H9 (cell line): Measurements from ENCODE around the gene TRMT44. TPM values are rescaled to one million over a fixed set of nuclear protein-coding genes. Genes with fewer than 3 reads are reported as not detected.

Experiments
- DNase-seq: peaks from one replicate; pipeline ENCODE4 v3.0.0-alpha.2; 2017
- H2AFZ ChIP-seq: one replicate; pipeline ENCODE4 v1.6.1; 2013; ENCODE audit warnings: mild to moderate bottlenecking, low read length, control low read depth, moderate library complexity
- H2AK5ac ChIP-seq: 2 replicates; pipeline ENCODE4 v1.6.1; 2013; ENCODE audit warnings: low read length, control low read depth, mixed read lengths; ENCODE audit not compliant: insufficient read length
- H2BK120ac ChIP-seq: one replicate; pipeline ENCODE4 v1.6.1; 2013; ENCODE audit warnings: low read depth, mild to moderate bottlenecking, low read length, control low read depth, inconsistent platforms; ENCODE audit not compliant: poor library complexity, severe bottlenecking
- H2BK12ac ChIP-seq: 2 replicates; pipeline ENCODE4 v1.6.1; 2013; ENCODE audit warnings: low read length, control low read depth, mixed read lengths, low read depth; ENCODE audit not compliant: insufficient read length
- H2BK15ac ChIP-seq: 2 replicates; pipeline ENCODE4 v1.6.1; 2013; ENCODE audit warnings: low read depth, low read length, control low read depth
- H2BK20ac ChIP-seq: one replicate; pipeline ENCODE4 v1.6.1; 2013; ENCODE audit warnings: low read depth, mild to moderate bottlenecking, low read length, control low read depth, inconsistent platforms; ENCODE audit not compliant: poor library complexity, severe bottlenecking
- H2BK5ac ChIP-seq: 2 replicates; pipeline ENCODE4 v1.6.1; 2013; ENCODE audit warnings: low read length, control low read depth, mixed read lengths; ENCODE audit not compliant: insufficient read length
- H3K14ac ChIP-seq: 2 replicates; pipeline ENCODE4 v1.6.1; 2013; ENCODE audit warnings: low read length, control low read depth; ENCODE audit not compliant: insufficient read depth
- H3K18ac ChIP-seq: 2 replicates; pipeline ENCODE4 v1.6.1; 2013; ENCODE audit warnings: low read depth, mild to moderate bottlenecking, mixed read lengths, low read length, control low read depth; ENCODE audit not compliant: insufficient read length
- H3K23ac ChIP-seq: 2 replicates; pipeline ENCODE4 v1.6.1; 2013; ENCODE audit warnings: low read length, control low read depth, mixed read lengths, low read depth; ENCODE audit not compliant: insufficient read length
- H3K23me2 ChIP-seq: 2 replicates; pipeline ENCODE4 v1.6.1; 2013; ENCODE audit warnings: low read depth, mild to moderate bottlenecking, mixed read lengths, low read length, control low read depth; ENCODE audit not compliant: insufficient read length, poor library complexity, severe bottlenecking
- H3K27ac ChIP-seq: 2 replicates; pipeline ENCODE4 v1.5.1; 2013; ENCODE audit warnings: low read length, control low read depth, mixed read lengths, low read depth; ENCODE audit not compliant: insufficient read length
- H3K27me3 ChIP-seq: 2 replicates; pipeline ENCODE4 v1.6.1; 2013; ENCODE audit warnings: low read length, control low read depth, inconsistent platforms; ENCODE audit not compliant: insufficient read depth
- H3K4ac ChIP-seq: 2 replicates; pipeline ENCODE4 v1.6.1; 2013; ENCODE audit warnings: low read depth, mild to moderate bottlenecking, control low read depth, inconsistent platforms, low read length, moderate library complexity
- H3K4me1 ChIP-seq: 2 replicates; pipeline ENCODE4 v1.6.1; 2013; ENCODE audit warnings: low read length, control low read depth, inconsistent platforms; ENCODE audit not compliant: insufficient read depth
- H3K4me2 ChIP-seq: 2 replicates; pipeline ENCODE4 v1.6.1; 2013; ENCODE audit warnings: low read length, control low read depth, mixed read lengths; ENCODE audit not compliant: insufficient read length, insufficient read depth
- H3K56ac ChIP-seq: 2 replicates; pipeline ENCODE4 v1.6.1; 2013; ENCODE audit warnings: low read depth, mild to moderate bottlenecking, mixed read lengths, low read length, control low read depth; ENCODE audit not compliant: insufficient read length
- H3K79me1 ChIP-seq: 2 replicates; pipeline ENCODE4 v1.6.1; 2013; ENCODE audit warnings: low read depth, mild to moderate bottlenecking, moderate library complexity, low read length, control low read depth, inconsistent platforms; ENCODE audit not compliant: insufficient read depth, poor library complexity, severe bottlenecking
- H3K79me2 ChIP-seq: 2 replicates; pipeline ENCODE4 v1.6.1; 2013; ENCODE audit warnings: low read length, control low read depth, inconsistent platforms; ENCODE audit not compliant: insufficient read depth
- H3K9ac ChIP-seq: 2 replicates; pipeline ENCODE4 v1.6.1; 2013; ENCODE audit warnings: low read length, control low read depth, mixed read lengths; ENCODE audit not compliant: insufficient read length; ENCODE audit errors: extremely low read depth
- H3K9me3 ChIP-seq: one replicate; pipeline ENCODE4 v1.6.1; 2013; ENCODE audit warnings: low read depth, low read length, inconsistent platforms; ENCODE audit not compliant: control insufficient read depth
- H3T11ph ChIP-seq: one replicate; pipeline ENCODE4 v1.6.1; 2013; ENCODE audit warnings: mild to moderate bottlenecking, low read length, control low read depth, inconsistent platforms
- H4K20me1 ChIP-seq: one replicate; pipeline ENCODE4 v1.6.1; 2013; ENCODE audit not compliant: control insufficient read depth, insufficient read length, insufficient read depth
- H4K5ac ChIP-seq: 2 replicates; pipeline ENCODE4 v1.6.1; 2013; ENCODE audit warnings: low read depth, mild to moderate bottlenecking, mixed read lengths, low read length, control low read depth; ENCODE audit not compliant: insufficient read length
- H4K8ac ChIP-seq: replicated peaks from 2 replicates; pipeline ENCODE4 v1.6.1; 2013; ENCODE audit warnings: low read length, control low read depth, mixed read lengths, low read depth; ENCODE audit not compliant: insufficient read length
- H4K91ac ChIP-seq: 2 replicates; pipeline ENCODE4 v1.6.1; 2013; ENCODE audit warnings: low read depth, mild to moderate bottlenecking, moderate library complexity, mixed read lengths, low read length, control low read depth; ENCODE audit not compliant: insufficient read length
- H3K27ac Mint-ChIP-seq, 3 experiments: 2 replicates in 2 of 3; 3 replicates in 1 of 3; pipeline ENCODE4 v1.8.0; 2020 to 2021; ENCODE audit warnings: mixed read lengths in 3 of 3, mild to moderate bottlenecking in 1 of 3, moderate library complexity in 1 of 3
- H3K27me3 Mint-ChIP-seq: 2 replicates; pipeline ENCODE4 v1.8.0; 2021; ENCODE audit warnings: low read depth, mild to moderate bottlenecking, moderate library complexity, mixed read lengths
- H3K36me3 Mint-ChIP-seq, 3 experiments: 2 replicates in 2 of 3; 3 replicates in 1 of 3; pipeline ENCODE4 v1.8.0; 2020 to 2021; ENCODE audit warnings: low read depth in 3 of 3, mixed read lengths in 3 of 3; ENCODE audit not compliant: insufficient read depth in 1 of 3
- H3K4me1 Mint-ChIP-seq, 2 experiments: 2 replicates each; pipeline ENCODE4 v1.8.0; 2020; ENCODE audit warnings: mixed read lengths in 2 of 2
- H3K4me3 Mint-ChIP-seq, 2 experiments: 2 replicates in 1 of 2; 3 replicates in 1 of 2; pipeline ENCODE4 v1.8.0; 2020 to 2021; ENCODE audit warnings: mild to moderate bottlenecking in 2 of 2, mixed read lengths in 2 of 2, moderate library complexity in 1 of 2
- H3K9me3 Mint-ChIP-seq, 2 experiments: 2 replicates in 1 of 2; 3 replicates in 1 of 2; pipeline ENCODE4 v1.8.0; 2020; ENCODE audit warnings: mild to moderate bottlenecking in 2 of 2, mixed read lengths in 2 of 2, moderate library complexity in 1 of 2
- CTCF ChIP-seq: fragments of 200-600 bp; sonication (generic); conservative IDR thresholded peaks from 3 replicates; pipeline ENCODE4 v1.8.0; 2021; ENCODE audit warnings: antibody characterized with exemption, mild to moderate bottlenecking
- WGBS: extraction: QIAGEN DNeasy Blood & Tissue Kit; methylation state at CpG from one replicate; pipeline ENCODE4 v1.1.7; 2013; ENCODE audit warnings: missing lambda C conversion rate, low lambda C conversion rate, mixed read lengths; ENCODE audit not compliant: insufficient read length; ENCODE audit errors: extremely low coverage; 5-methylcytosine and 5-hydroxymethylcytosine counted together
- total RNA-seq: library from RNA; stranded (reverse); gene quantifications from 2 replicates; pipeline ENCODE4 v1.2.1, GENCODE V29; 2021

Gene TRMT44
- total RNA-seq, 1 experiment from 2014 or later = 22.8 TPM

- Histone ChIP-seq H3K14ac (no peak overlapping the region), H3K56ac (no peak overlapping the region), H3K4me1 (no peaks in the 10 kb centered on the region), H3K4ac (no peak overlapping the region), H3T11ph (no peak overlapping the region), H3K27ac (no peak overlapping the region), H4K8ac (no peak overlapping the region), H3K23me2 (no peaks in the 10 kb centered on the region), H2BK12ac (no peak overlapping the region), H3K79me2 (no peaks in the 10 kb centered on the region), H3K79me1 (no peaks in the 10 kb centered on the region), H3K4me2 (no peak overlapping the region), H3K23ac (no peak overlapping the region), H2BK20ac (no peak overlapping the region), H4K20me1 (no peaks in the 10 kb centered on the region), H3K9ac (no peak overlapping the region), H4K91ac (no peak overlapping the region), H2BK120ac (no peak overlapping the region), H2AK5ac (no peak overlapping the region), H2BK5ac (no peak overlapping the region), H2BK15ac (no peak overlapping the region), H3K18ac (no peak overlapping the region), H2AFZ (no peak overlapping the region), H4K5ac (no peak overlapping the region), H3K9me3 (no peaks in the 10 kb centered on the region), H3K27me3 (no peaks in the 10 kb centered on the region)
- peaks cover 3% of the 10 kb centered on the region for H3K27me3 Mint-ChIP-seq
- peaks cover 7 to 12% of the 10 kb centered on the region in 2 experiments for H3K4me1 Mint-ChIP-seq
- DNase-seq = no peak
- no peak overlapping the region for H3K4me3 Mint-ChIP-seq
- peaks cover 17 to 26% (median 21%) of the 10 kb centered on the region in 3 experiments for H3K36me3 Mint-ChIP-seq
- H3K9me3 Mint-ChIP-seq = peaks cover 13 to 17% of the 10 kb centered on the region in 2 experiments
- no peak for TF ChIP-seq CTCF
- no peak overlapping the region for H3K27ac Mint-ChIP-seq
- WGBS = no CpG with 5 or more reads among the region's 9 CpGs
Observed at GRCh38 chr4:8410066-8410625, 30.4 kb upstream of the TRMT44 start.
